Measurements from ENCODE around the gene DAPK1.

Gene DAPK1

DNA sequence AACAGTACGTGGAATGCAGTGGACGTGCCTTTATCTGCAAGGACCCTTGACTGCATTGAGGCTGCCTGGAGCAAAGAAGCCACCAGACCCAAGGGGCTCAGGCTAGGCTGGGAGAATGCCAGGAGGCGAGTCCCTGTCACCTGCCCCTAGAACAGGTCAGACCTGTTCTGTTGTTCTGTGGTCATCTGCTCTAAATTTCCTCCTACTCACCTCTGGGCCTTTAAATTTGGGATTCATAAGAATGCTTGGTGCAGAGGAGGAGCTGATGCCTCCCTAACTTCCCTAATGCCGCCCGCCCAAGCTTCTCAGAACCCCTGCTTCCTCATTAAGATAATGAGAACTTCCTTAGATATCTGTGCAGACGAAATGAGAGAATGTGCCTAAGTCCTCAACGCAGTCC is 32.0 kb downstream of the DAPK1 start (continued):
- TF ChIP-seq, protein P1, sequence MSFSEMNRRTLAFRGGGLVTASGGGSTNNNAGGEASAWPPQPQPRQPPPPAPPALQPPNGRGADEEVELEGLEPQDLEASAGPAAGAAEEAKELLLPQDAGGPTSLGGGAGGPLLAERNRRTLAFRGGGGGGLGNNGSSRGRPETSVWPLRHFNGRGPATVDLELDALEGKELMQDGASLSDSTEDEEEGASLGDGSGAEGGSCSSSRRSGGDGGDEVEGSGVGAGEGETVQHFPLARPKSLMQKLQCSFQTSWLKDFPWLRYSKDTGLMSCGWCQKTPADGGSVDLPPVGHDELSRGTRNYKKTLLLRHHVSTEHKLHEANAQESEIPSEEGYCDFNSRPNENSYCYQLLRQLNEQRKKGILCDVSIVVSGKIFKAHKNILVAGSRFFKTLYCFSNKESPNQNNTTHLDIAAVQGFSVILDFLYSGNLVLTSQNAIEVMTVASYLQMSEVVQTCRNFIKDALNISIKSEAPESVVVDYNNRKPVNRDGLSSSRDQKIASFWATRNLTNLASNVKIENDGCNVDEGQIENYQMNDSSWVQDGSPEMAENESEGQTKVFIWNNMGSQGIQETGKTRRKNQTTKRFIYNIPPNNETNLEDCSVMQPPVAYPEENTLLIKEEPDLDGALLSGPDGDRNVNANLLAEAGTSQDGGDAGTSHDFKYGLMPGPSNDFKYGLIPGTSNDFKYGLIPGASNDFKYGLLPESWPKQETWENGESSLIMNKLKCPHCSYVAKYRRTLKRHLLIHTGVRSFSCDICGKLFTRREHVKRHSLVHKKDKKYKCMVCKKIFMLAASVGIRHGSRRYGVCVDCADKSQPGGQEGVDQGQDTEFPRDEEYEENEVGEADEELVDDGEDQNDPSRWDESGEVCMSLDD (tag by site-specific recombination; IDR thresholded peaks at IDR 0.05) = no peak
- TF ChIP-seq ZNF280C (tag by site-specific recombination; IDR thresholded peaks at IDR 0.05) = no peak
- TF ChIP-seq, protein P2, sequence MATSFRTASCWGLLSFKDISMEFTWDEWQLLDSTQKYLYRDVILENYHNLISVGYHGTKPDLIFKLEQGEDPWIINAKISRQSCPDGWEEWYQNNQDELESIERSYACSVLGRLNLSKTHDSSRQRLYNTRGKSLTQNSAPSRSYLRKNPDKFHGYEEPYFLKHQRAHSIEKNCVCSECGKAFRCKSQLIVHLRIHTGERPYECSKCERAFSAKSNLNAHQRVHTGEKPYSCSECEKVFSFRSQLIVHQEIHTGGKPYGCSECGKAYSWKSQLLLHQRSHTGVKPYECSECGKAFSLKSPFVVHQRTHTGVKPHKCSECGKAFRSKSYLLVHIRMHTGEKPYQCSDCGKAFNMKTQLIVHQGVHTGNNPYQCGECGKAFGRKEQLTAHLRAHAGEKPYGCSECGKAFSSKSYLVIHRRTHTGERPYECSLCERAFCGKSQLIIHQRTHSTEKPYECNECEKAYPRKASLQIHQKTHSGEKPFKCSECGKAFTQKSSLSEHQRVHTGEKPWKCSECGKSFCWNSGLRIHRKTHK (tag by site-specific recombination; IDR thresholded peaks at IDR 0.05) = no peak
- no peak for TF ChIP-seq KLF17 (tag by site-specific recombination; IDR thresholded peaks at IDR 0.05)

GRCh38 chr9:87530716-87531115 is 33.0 kb downstream of the DAPK1 start:
- CTCF ChIA-PET = interaction anchor here (0.6 kb wide), 1 partner anchor 65 kb away, joined by 4 read pairs; no protein-coding TSS in a partner anchor
- peaks cover 9% of the 10 kb centered on the region for H3K4me1 ChIP-seq (ENCODE audit: control insufficient read depth, insufficient read depth, low read length)
- POLR2A ChIA-PET = no interaction called here

DNA sequence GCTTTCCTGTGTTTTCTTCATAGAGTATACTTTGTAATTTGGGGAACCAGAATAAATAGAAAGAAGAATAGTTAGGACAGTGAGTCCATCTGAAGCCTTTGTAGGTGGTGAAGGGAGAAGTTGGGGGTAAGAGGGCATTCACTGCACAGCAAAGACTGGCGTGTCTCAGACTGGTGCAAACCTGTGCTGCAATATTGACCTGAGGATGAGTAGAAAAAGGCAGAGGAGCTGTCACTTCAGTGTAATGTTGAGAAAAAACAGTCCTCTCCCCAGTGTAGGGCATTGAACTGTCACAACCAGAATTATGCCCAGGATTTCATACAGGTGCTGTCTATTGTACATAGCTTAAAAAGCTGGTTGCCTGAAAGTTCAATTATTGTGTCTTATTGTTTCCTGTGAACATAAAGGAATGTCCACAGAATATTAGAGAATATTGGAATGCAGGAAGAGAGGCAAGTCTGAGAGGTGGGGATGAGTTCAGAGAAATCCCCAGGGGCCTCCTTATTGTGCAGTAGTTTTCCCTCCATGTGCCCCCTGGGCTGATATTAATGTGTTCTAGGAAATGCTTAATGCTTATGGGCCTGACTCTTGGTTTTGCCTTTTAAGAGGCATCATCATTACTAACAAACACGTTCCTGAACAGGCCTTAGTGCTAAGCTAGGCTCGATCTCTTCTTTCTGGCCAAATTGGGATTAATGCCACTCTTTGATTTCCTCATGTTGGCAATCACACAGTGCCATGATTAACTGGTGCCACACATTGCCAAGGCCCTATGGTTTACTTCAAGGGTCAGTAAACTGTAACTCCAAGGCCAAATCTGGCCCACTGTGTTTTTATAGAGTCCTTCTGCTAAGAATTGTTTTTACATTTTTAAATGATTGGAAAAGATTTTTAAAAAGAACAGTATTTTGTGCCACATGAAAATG is 34.0 kb downstream of the DAPK1 start:
- peaks cover 14% of the 10 kb centered on the region for H3K4me1 ChIP-seq (ENCODE audit: control insufficient read depth, insufficient read depth, low read length)
- H3K9me3 ChIP-seq (ENCODE audit: control insufficient read depth, insufficient read depth, low read depth, low read length) = no peaks in the 10 kb centered on the region
- H3K4me3 ChIP-seq (ENCODE audit: low read depth, low read length) = no peak overlapping the region
- TF ChIP-seq ZNF366 (tag by site-specific recombination; conservative IDR thresholded peaks at IDR 0.05) (no peak), ZNF239 (tag by site-specific recombination; IDR thresholded peaks at IDR 0.05) (no peak), ZNF18 (tag by site-specific recombination; IDR thresholded peaks at IDR 0.05) (no peak), ZFP41 (tag by site-specific recombination; IDR thresholded peaks at IDR 0.05; ENCODE audit: borderline replicate concordance) (no peak), EGR2 (tag by site-specific recombination; IDR thresholded peaks at IDR 0.05; ENCODE audit: low read depth) (no peak), OVOL3 (tag by site-specific recombination; IDR thresholded peaks at IDR 0.05) (no peak), GLI4 (tag by site-specific recombination; IDR thresholded peaks at IDR 0.05) (no peak)
- H3K27ac ChIP-seq (ENCODE audit: extremely low read depth, low read depth, low read length) = no peak overlapping the region
- ChIA-PET POLR2A (no interaction called here), CTCF (interaction anchor here (0.6 kb wide), 2 partner anchors 12 to 174 kb away, joined by 3 to 4 read pairs; no protein-coding TSS in a partner anchor)
- no peaks in the 10 kb centered on the region for H3K36me3 ChIP-seq (ENCODE audit: control insufficient read depth in 2 of 2, insufficient read depth in 1 of 2, low read length in 2 of 2)

More at GRCh38 chr9:87530716-87531115, 33.0 kb downstream of the DAPK1 start:
- TF ChIP-seq ZNF114 (tag by site-specific recombination; IDR thresholded peaks at IDR 0.05) (no peak), ZNF571 (tag by site-specific recombination; IDR thresholded peaks at IDR 0.05) (no peak), ZFP37 (tag by site-specific recombination; IDR thresholded peaks at IDR 0.05) (no peak)
- Histone ChIP-seq H3K4me3 (ENCODE audit: low read depth, low read length) (no peak overlapping the region), H3K9me3 (ENCODE audit: control insufficient read depth, insufficient read depth, low read depth, low read length) (no peaks in the 10 kb centered on the region), H3K36me3 (ENCODE audit: control insufficient read depth in 2 of 2, insufficient read depth in 1 of 2, low read length in 2 of 2) (no peaks in the 10 kb centered on the region), H3K27ac (ENCODE audit: extremely low read depth, low read depth, low read length) (no peak overlapping the region)
